OCI-LY1 (cell line): ENCODE results near the gene PSD2.

Experiments
- EZH2 ChIP-seq: fragments of 200-600 bp; sonication (generic), shearing (Covaris generic); IDR thresholded peaks from 2 replicates; pipeline ENCODE4 v1.8.0; 2017; ENCODE audit warnings: borderline replicate concordance, mixed run types, mild to moderate bottlenecking, antibody characterized with exemption, low read length, moderate library complexity, mixed read lengths
- TF ChIP-seq, protein P1 (sequence below): fragments of 200-600 bp; sonication (generic), shearing (Covaris generic); IDR thresholded peaks from 2 replicates; pipeline ENCODE4 v1.5.1; 2017; ENCODE audit warnings: mild to moderate bottlenecking, antibody characterized with exemption, low read length, moderate library complexity, mixed read lengths

DNA sequence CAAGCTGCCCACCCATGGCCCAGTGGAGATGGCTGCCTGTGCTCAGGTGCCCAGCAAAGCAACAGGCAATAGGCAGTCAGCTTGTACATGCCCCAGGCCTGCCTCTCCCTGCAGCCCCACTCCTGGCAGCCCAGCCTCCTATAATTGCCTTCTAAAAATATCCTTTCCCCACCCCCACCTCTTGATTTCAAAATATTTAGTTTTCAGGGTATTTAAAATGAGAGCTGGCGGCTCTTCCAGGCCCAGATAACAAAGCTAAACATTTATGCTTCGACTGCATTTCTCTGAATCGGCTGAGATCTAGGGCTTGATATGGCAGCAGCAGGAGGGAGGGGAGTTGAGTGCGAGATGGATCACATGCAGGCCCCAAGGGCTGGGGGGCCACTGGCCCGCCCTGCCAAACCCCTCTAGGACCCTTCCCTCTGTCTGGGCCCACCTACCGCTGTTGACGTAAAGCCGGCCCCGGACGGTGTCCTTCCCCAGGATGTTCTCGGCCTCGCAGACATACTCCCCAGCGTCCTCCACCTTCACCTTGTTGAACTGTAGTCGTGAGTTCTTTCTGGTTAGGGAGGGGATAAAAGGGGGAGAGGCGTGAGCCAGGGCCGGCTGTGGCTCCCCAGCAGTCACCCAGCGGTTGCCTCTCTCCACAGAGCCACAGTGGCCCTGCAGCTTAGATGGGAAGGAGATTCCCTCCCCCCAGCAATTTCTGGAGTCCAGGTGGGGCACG lies 85.0 kb downstream of the PSD2 start:
- TF ChIP-seq, protein P1, sequence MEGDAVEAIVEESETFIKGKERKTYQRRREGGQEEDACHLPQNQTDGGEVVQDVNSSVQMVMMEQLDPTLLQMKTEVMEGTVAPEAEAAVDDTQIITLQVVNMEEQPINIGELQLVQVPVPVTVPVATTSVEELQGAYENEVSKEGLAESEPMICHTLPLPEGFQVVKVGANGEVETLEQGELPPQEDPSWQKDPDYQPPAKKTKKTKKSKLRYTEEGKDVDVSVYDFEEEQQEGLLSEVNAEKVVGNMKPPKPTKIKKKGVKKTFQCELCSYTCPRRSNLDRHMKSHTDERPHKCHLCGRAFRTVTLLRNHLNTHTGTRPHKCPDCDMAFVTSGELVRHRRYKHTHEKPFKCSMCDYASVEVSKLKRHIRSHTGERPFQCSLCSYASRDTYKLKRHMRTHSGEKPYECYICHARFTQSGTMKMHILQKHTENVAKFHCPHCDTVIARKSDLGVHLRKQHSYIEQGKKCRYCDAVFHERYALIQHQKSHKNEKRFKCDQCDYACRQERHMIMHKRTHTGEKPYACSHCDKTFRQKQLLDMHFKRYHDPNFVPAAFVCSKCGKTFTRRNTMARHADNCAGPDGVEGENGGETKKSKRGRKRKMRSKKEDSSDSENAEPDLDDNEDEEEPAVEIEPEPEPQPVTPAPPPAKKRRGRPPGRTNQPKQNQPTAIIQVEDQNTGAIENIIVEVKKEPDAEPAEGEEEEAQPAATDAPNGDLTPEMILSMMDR: no peak
- TF ChIP-seq EZH2: no peak
